Activated naive CD4-positive, alpha-beta T cell treated with anti-CD3 and anti-CD28 coated beads, Interleukin-2, amount 50 U/mL, for 24 hours (primary cell): ENCODE data around the gene PTPRG.
"Not testable (repeated sequence)": the region's sequence is repeated elsewhere in the genome, so short reads cannot be mapped to it uniquely, and the experiment has no call there.

Experiments
- H3K27ac Mint-ChIP-seq: one replicate; pipeline ENCODE4 v1.8.0; 2021; ENCODE audit warnings: mild to moderate bottlenecking, mixed read lengths
- H3K27me3 Mint-ChIP-seq: one replicate; pipeline ENCODE4 v1.8.0; 2021; ENCODE audit warnings: mixed read lengths
- H3K36me3 Mint-ChIP-seq: one replicate; pipeline ENCODE4 v1.8.0; 2021; ENCODE audit warnings: mixed read lengths
- H3K4me1 Mint-ChIP-seq: one replicate; pipeline ENCODE4 v1.8.0; 2021; ENCODE audit warnings: mixed read lengths
- H3K4me3 Mint-ChIP-seq: one replicate; pipeline ENCODE4 v1.8.0; 2021; ENCODE audit warnings: mild to moderate bottlenecking, mixed read lengths
- H3K9me3 Mint-ChIP-seq: one replicate; pipeline ENCODE4 v1.8.0; 2021; ENCODE audit warnings: mixed read lengths

The PTPRG gene

GRCh38 chr3:61741551-61741950 is 180.2 kb downstream of the PTPRG start:
- Mint-ChIP-seq H3K36me3 (no peaks in the 10 kb centered on the region), H3K27me3 (no peaks in the 10 kb centered on the region)

DNA sequence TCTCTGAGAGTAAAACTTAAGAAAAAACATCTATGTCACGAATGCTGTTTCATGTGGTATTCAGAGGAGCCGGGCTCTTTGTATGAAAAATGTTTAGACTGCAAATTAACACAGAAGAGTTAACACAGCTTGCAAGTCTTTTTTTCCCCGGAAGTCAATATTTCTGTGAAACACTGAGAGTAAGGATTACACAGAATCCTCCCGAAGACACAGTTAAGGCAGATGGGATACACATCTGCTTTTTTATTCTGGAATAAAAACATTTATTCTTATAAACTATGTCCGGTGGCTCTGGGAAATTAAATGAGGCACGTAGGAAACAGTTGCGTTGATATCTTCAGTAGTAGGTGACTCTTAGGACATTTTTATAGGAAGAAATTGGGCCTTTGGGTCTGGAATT is 180.6 kb downstream of the PTPRG start:
- Mint-ChIP-seq H3K27ac (no peak overlapping the region), H3K36me3 (no peaks in the 10 kb centered on the region), H3K9me3 (no peaks in the 10 kb centered on the region), H3K27me3 (no peaks in the 10 kb centered on the region), H3K4me3 (no peak overlapping the region), H3K4me1 (no peaks in the 10 kb centered on the region)

More at GRCh38 chr3:61741551-61741950, 180.2 kb downstream of the PTPRG start:
- Mint-ChIP-seq H3K4me1 (no peaks in the 10 kb centered on the region), H3K9me3 (no peaks in the 10 kb centered on the region), H3K4me3 (no peak overlapping the region), H3K27ac (no peak overlapping the region)

- Mint-ChIP-seq H3K4me1 (no peaks in the 10 kb centered on the region), H3K27ac (no peak overlapping the region)
These were observed 181.7 kb downstream of the PTPRG start for GRCh38 chr3:61743067-61743466.

GRCh38 chr3:61743686-61744242 is 182.4 kb downstream of the PTPRG start:
- Mint-ChIP-seq H3K9me3 (no peaks in the 10 kb centered on the region), H3K4me1 (no peaks in the 10 kb centered on the region), H3K4me3 (no peak overlapping the region), H3K27me3 (no peaks in the 10 kb centered on the region), H3K27ac (no peak overlapping the region), H3K36me3 (no peaks in the 10 kb centered on the region)

More at GRCh38 chr3:61743067-61743466, 181.7 kb downstream of the PTPRG start:
- H3K27me3 Mint-ChIP-seq: no peaks in the 10 kb centered on the region
- H3K36me3 Mint-ChIP-seq: no peaks in the 10 kb centered on the region
- H3K9me3 Mint-ChIP-seq: no peaks in the 10 kb centered on the region
- no peak overlapping the region for H3K4me3 Mint-ChIP-seq

- H3K4me1 Mint-ChIP-seq: no peaks in the 10 kb centered on the region
- H3K9me3 Mint-ChIP-seq: no peaks in the 10 kb centered on the region
- no peaks in the 10 kb centered on the region for H3K36me3 Mint-ChIP-seq
- H3K27ac Mint-ChIP-seq: no peak overlapping the region
- no peak overlapping the region for H3K4me3 Mint-ChIP-seq
- no peaks in the 10 kb centered on the region for H3K27me3 Mint-ChIP-seq
These were observed 186.9 kb downstream of the PTPRG start for GRCh38 chr3:61748288-61748687.

DNA sequence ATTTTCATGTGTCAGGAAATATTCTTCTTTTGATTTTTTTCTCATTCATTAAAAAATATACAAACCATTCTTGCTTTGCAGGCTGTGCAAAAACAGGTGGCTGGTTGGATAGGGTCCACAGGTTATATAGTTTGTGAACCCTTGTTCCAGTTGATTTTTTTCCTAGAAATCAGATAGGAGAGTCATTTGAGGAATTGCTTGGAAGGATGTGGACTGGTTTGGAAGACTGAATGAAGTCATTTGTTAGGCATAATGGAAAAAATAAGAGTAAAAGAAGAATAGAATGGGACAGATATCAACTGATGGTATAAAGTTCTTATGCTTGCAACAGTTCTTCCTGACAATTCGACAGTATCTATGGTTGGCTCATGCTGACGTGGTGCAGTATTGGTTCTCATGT is 189.4 kb downstream of the PTPRG start:
- Mint-ChIP-seq H3K27ac (no peak overlapping the region), H3K4me3 (no peak overlapping the region), H3K36me3 (no peaks in the 10 kb centered on the region), H3K9me3 (no peaks in the 10 kb centered on the region), H3K27me3 (peaks cover 3% of the 10 kb centered on the region), H3K4me1 (no peaks in the 10 kb centered on the region)

- H3K27ac Mint-ChIP-seq: no peak overlapping the region
- H3K36me3 Mint-ChIP-seq: no peaks in the 10 kb centered on the region
- H3K27me3 Mint-ChIP-seq: peaks cover 3% of the 10 kb centered on the region
- H3K4me1 Mint-ChIP-seq: no peaks in the 10 kb centered on the region
- no peaks in the 10 kb centered on the region for H3K9me3 Mint-ChIP-seq
- no peak overlapping the region for H3K4me3 Mint-ChIP-seq
These were observed 197.5 kb downstream of the PTPRG start for GRCh38 chr3:61758839-61759238.

DNA sequence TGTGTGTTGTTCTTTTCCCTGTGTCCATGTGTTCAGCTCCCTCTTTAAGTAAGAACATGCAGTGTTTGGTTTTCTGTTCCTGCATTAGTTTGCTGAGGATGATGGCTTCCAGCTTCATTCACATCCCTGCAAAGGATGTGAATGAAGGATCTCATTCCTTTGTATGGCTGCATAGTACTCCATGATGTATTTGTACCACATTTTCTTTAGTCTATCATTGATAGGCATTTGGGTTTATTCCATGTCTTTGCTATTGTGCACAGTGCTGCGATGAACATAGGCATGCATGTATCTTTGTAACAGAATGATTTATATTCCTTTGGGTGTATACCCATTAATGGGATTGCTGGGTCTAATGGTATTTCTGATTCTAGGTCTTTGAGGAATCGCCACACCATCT is 199.4 kb downstream of the PTPRG start:
- H3K4me1 Mint-ChIP-seq, H3K9me3 Mint-ChIP-seq, H3K4me3 Mint-ChIP-seq, H3K27ac Mint-ChIP-seq, H3K36me3 Mint-ChIP-seq, H3K27me3 Mint-ChIP-seq: not testable (repeated sequence)

DNA sequence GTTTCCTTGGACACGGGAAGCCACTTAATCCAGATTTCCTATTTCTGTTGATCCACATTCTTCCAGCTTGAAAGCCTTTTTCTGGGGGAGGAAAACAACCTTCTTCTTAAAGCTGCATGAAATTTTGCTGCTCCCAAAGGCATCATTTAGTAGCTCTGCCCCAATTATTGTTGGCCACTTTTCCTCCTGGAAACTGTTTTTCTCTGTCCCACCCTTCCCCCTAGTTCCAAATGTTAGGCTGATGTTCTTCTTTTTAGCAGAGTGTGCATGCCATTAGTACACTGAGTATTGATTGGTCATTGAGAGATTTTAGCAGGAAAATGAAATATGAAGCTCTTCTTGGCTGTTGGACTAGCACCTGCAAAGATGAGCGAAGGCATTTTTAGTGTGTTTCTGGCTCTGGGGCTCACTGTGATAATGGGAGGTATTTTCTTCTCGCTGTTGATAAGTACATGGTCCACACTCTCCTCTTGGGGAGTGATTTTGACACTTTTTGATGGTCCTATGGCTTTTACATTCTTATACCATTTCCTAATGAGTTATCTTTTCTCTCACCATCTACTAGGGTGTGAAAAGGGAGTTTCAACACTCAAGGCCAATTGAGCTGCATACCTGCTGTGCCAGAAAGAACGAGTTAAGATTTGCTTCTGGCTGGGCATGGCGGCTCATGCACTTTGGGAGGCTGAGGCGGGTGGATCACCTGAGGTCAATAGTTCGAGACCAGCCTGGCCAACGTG is 200.5 kb downstream of the PTPRG start:
- Mint-ChIP-seq H3K9me3 (no peaks in the 10 kb centered on the region), H3K27me3 (no peaks in the 10 kb centered on the region), H3K27ac (no peak overlapping the region), H3K36me3 (no peaks in the 10 kb centered on the region), H3K4me3 (no peak overlapping the region), H3K4me1 (no peaks in the 10 kb centered on the region)

GRCh38 chr3:61765157-61765876 is 203.9 kb downstream of the PTPRG start:
- Mint-ChIP-seq H3K27me3 (peaks cover 2% of the 10 kb centered on the region), H3K9me3 (no peaks in the 10 kb centered on the region), H3K27ac (no peak overlapping the region), H3K4me3 (no peak overlapping the region), H3K36me3 (no peaks in the 10 kb centered on the region), H3K4me1 (no peaks in the 10 kb centered on the region)

GRCh38 chr3:61768284-61769037 is 207.1 kb downstream of the PTPRG start:
- H3K27ac Mint-ChIP-seq: no peak overlapping the region
- no peaks in the 10 kb centered on the region for H3K36me3 Mint-ChIP-seq
- peaks cover 5% of the 10 kb centered on the region for H3K9me3 Mint-ChIP-seq
- no peaks in the 10 kb centered on the region for H3K4me1 Mint-ChIP-seq
- H3K4me3 Mint-ChIP-seq: no peak overlapping the region
- H3K27me3 Mint-ChIP-seq: peaks cover 6% of the 10 kb centered on the region

- H3K27me3 Mint-ChIP-seq: peaks cover 6% of the 10 kb centered on the region
- H3K27ac Mint-ChIP-seq: no peak overlapping the region
- H3K36me3 Mint-ChIP-seq: no peaks in the 10 kb centered on the region
- no peaks in the 10 kb centered on the region for H3K4me1 Mint-ChIP-seq
- peaks cover 5% of the 10 kb centered on the region for H3K9me3 Mint-ChIP-seq
- no peak overlapping the region for H3K4me3 Mint-ChIP-seq
These were observed 208.1 kb downstream of the PTPRG start for GRCh38 chr3:61769266-61769990.

GRCh38 chr3:61771976-61772375 is 210.6 kb downstream of the PTPRG start:
- Mint-ChIP-seq H3K9me3 (peaks cover 5% of the 10 kb centered on the region), H3K36me3 (no peaks in the 10 kb centered on the region)

DNA sequence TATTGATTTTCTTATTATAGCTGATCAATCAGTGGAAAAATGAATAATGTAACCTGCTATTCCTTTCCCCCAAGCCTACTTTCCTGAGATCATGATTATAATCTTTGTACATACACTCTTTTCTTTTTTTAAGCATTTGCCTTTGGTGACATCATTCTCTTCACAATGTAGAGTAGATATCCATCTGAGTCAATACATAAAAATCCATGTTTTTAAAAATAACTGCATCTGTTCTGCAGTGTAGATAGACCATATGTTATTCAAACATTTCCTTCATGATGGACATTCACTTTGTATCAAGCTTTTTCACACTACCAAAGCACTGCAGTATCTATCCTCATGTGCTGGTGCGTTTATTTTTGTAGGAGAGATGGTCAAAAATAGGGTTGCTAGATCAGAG is 211.1 kb downstream of the PTPRG start:
- Mint-ChIP-seq H3K27ac (no peak overlapping the region), H3K36me3 (no peaks in the 10 kb centered on the region), H3K4me3 (no peak overlapping the region), H3K9me3 (peaks cover 5% of the 10 kb centered on the region), H3K4me1 (no peaks in the 10 kb centered on the region), H3K27me3 (peaks cover 6% of the 10 kb centered on the region)

More at GRCh38 chr3:61771976-61772375, 210.6 kb downstream of the PTPRG start:
- Mint-ChIP-seq H3K4me3 (no peak overlapping the region), H3K4me1 (no peaks in the 10 kb centered on the region), H3K27me3 (peaks cover 6% of the 10 kb centered on the region), H3K27ac (no peak overlapping the region)

DNA sequence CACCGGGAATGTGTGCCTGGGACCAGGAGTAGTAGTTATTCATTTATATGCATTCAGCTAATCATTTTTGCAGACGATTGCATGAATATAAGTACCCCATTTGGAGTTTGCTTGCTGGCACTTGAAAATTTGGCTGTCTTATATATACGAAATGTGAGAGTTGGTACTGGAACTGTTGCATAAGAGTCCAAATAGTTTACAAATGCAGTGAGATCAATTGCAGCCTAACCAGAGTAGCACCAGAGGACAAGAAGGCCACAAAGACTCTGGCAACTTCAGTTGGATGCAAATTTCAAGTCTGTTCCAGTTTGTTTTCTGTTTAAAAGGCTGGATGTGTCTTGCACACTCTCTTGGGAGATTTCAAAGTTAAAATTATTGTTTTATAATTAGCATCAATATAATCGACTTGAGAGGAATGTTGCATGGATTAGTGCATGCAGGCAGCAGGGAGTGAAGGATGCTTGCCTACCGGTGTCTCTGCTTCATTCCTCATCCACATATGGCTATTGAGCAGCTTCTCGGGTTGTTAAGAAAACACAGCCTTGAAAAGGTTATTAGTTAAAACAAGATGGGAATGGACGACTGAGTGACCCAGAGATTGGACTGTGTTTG is 213.0 kb downstream of the PTPRG start:
- Mint-ChIP-seq H3K4me3 (no peak overlapping the region), H3K27me3 (peaks cover 5% of the 10 kb centered on the region), H3K4me1 (no peaks in the 10 kb centered on the region), H3K27ac (no peak overlapping the region), H3K36me3 (no peaks in the 10 kb centered on the region), H3K9me3 (peaks cover 5% of the 10 kb centered on the region)
